ENCODE results near the gene MYO1F.

Gene MYO1F

DNA sequence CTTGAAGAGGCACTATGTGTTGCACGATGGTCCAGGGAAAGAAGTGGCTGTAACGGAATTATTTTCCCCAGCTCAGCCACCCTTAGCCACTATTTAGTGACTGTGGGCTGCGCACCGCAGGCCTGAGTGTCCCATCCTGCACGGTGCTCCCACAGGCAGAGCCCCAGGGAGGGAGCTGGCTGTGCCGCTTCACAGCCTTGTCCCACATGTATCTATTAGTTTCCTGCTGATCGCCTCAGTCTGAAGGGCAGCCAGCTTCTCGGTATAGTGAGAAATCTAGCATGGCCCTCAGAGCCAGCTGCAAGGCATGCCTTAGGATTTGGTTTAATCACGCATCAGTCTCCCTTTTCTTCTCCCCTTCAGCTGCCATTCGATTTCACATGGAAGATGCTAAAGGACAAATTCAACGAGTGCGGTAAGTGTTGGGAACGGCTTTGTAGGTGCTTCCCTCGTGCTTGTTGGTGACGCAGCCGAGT, 90.5 kb downstream of the MYO1F start:
- H3K27ac Mint-ChIP-seq: peak overlapping the region; percentile 93
- DNase-seq (ENCODE audit: low spot score in 2 of 2) (no peak), ATAC-seq (peak; percentile 0)
- H3K9me3 Mint-ChIP-seq: no peaks in the 10 kb centered on the region
- peaks cover 39% of the 10 kb centered on the region for H3K4me1 Mint-ChIP-seq
- H3K36me3 Mint-ChIP-seq: peaks cover 89% of the 10 kb centered on the region
- peak overlapping the region; percentile 35 for H3K4me3 Mint-ChIP-seq

DNA sequence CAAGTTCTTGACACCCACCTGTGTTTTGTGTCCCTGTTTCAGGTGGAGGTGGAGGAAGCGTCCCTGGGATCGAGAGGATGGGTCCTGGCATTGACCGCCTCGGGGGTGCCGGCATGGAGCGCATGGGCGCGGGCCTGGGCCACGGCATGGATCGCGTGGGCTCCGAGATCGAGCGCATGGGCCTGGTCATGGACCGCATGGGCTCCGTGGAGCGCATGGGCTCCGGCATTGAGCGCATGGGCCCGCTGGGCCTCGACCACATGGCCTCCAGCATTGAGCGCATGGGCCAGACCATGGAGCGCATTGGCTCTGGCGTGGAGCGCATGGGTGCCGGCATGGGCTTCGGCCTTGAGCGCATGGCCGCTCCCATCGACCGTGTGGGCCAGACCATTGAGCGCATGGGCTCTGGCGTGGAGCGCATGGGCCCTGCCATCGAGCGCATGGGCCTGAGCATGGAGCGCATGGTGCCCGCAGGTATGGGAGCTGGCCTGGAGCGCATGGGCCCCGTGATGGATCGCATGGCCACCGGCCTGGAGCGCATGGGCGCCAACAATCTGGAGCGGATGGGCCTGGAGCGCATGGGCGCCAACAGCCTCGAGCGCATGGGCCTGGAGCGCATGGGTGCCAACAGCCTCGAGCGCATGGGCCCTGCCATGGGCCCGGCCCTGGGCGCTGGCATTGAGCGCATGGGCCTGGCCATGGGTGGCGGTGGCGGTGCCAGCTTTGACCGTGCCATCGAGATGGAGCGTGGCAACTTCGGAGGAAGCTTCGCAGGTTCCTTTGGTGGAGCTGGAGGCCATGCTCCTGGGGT, 91.5 kb downstream of the MYO1F start:
- Mint-ChIP-seq H3K36me3 (peaks cover 99% of the 10 kb centered on the region), H3K9me3 (no peaks in the 10 kb centered on the region), H3K4me3 (peak overlapping the region; percentile 35), H3K4me1 (peaks cover 49% of the 10 kb centered on the region), H3K27ac (peak overlapping the region; percentile 93)
- ATAC-seq (no peak), DNase-seq (ENCODE audit: low spot score in 2 of 2) (no peak)

DNA sequence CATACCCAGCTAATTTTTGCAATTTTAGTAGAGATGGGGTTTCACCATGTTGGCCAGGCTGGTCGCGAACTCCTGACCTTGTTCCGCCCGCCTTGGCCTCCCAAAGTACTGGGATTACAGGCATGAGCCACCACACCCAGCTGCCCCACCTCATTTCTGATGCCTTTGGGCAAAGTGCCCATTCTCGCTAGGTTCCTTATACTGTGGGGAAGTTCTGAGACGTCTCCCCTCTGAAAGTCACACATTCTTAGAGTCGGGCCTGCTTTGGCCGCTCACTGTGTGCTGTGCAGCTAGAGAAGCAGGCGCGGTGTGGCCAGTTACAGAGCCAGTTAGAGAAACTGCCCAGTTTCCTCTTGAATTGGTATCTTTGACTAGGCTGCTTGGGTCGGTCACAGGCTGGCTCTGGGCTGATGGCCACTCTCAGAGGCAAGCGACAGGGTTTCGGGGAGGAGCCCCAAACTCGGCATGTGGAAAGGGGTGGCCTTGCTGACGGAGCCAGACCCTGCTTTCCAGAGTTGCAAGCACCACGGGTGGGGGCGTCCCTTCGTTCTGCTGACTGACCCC, 92.8 kb downstream of the MYO1F start:
- ATAC-seq: no peak
- DNase-seq (ENCODE audit: low spot score in 2 of 2): no peak
- H3K27ac Mint-ChIP-seq: no peak overlapping the region
- no peak overlapping the region for H3K4me3 Mint-ChIP-seq
- H3K4me1 Mint-ChIP-seq: peaks cover 53% of the 10 kb centered on the region
- H3K36me3 Mint-ChIP-seq: peaks cover 100% of the 10 kb centered on the region
- H3K9me3 Mint-ChIP-seq: no peaks in the 10 kb centered on the region

DNA sequence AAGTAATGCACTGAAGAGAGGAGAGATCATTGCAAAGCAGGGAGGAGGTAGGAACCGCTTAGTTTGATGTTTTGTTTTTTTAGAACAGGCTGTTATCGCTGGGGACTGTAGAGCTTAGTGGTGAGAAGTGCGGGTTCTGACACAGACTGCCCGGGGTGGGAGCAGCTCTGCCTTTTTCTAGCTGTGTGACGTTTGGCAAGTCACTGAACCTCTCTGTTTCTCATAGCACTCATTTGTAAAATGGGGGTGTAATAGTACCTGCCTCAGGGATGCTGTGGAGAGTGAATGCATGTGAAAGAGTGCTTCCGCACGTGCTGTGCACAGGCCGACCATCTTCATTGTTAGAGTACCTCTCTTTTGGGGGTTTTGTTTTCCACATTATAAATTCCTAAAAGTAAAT, 94.1 kb downstream of the MYO1F start:
- Mint-ChIP-seq H3K9me3 (no peaks in the 10 kb centered on the region), H3K4me1 (peaks cover 55% of the 10 kb centered on the region), H3K27ac (peak overlapping the region; percentile 78), H3K4me3 (no peak overlapping the region), H3K36me3 (peaks cover 100% of the 10 kb centered on the region)
- ATAC-seq: no peak
- no peak for DNase-seq (ENCODE audit: low spot score in 2 of 2)

DNA sequence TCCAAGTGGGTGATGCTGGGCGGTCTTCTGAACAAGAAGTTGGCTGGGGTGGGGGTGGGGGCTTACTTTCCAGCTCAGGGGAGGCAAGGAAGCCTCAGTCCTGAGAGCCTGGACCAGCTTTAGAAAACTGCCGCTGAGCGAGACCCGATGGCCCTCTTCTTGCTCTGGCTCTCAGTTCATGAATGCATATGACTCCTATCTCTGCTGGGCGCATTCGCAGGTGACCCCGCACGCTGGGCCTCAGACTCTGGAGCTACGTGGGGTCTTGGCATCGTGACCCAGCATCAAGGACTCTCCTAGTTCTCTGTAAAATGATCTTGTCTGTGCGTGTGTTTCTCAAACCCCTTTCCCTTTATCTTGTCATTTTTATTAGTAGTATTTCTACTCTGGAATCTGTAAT, 94.5 kb downstream of the MYO1F start:
- H3K9me3 Mint-ChIP-seq: no peaks in the 10 kb centered on the region
- no peak overlapping the region for H3K4me3 Mint-ChIP-seq
- peaks cover 55% of the 10 kb centered on the region for H3K4me1 Mint-ChIP-seq
- H3K27ac Mint-ChIP-seq: peak overlapping the region; percentile 78
- DNase-seq (ENCODE audit: low spot score in 2 of 2): no peak
- no peak for ATAC-seq
- peaks cover 100% of the 10 kb centered on the region for H3K36me3 Mint-ChIP-seq

DNA sequence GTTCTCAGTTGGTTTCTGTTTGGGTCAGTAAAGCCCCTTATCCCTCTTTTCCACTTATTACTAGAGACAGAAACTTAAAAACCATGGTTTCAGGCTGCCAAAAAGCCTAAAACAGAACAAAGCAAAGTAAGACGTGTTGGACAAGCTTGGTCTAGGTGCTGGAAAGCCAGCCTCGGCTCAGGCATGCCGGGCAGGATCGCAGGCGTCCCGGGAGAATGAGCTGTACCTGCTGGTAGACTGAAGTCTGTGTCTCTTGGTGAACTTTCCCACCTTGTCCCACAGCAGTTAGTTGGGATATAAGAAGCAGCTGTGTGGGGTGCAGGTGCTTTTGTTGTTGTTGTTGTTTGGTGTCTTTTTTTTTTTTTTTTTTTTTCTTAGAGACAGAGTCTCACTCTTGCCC, 95.6 kb downstream of the MYO1F start:
- Mint-ChIP-seq H3K36me3 (peaks cover 100% of the 10 kb centered on the region), H3K9me3 (no peaks in the 10 kb centered on the region), H3K4me1 (peaks cover 48% of the 10 kb centered on the region), H3K27ac (peak overlapping the region; percentile 78), H3K4me3 (no peak overlapping the region)
- no peak for ATAC-seq
- no peak for DNase-seq (ENCODE audit: low spot score in 2 of 2)

DNA sequence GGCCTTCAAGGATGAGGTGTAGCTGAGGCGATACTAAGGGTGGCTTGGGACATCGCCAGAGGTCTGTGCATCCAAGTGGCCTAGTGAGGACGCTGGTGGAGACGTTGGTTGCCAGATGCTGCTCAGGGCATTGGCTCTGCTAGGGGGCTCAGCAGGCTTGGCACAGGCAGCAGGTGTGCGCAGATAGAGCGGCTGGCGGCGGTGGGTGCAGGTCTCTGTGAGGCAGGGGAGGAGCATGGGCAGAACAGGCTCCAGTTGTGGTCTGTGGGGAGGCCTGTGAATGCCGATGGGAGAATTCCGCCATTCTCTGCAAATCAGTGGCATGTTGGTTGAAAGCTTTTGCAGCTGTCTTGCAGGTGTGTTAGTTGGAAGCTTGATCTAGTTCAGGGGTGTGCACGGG, 96.0 kb downstream of the MYO1F start:
- ATAC-seq: no peak
- no peak for DNase-seq (ENCODE audit: low spot score in 2 of 2)
- Mint-ChIP-seq H3K36me3 (peaks cover 100% of the 10 kb centered on the region), H3K4me3 (no peak overlapping the region), H3K9me3 (no peaks in the 10 kb centered on the region), H3K27ac (peak overlapping the region; percentile 78), H3K4me1 (peaks cover 48% of the 10 kb centered on the region)

DNA sequence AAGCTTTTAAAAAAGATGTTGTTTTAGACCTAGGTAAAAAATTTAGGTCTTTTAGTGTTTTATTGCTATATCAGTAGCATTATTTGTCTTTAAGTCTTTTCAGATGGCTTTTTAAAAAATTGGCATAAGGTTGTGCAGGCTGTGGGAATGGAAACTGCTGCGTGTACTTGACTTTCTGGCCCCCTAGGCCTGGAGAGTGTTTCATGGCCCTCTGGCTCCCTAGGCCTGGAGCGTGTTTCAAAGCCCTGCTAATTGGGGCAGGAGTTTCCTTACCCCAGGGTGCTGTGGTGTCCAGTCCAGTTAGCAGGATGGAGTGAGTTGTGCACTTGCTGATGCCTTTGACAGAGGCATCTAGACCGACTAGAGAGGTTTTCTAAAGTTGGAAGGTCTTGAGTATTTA, 98.6 kb downstream of the MYO1F start:
- Mint-ChIP-seq H3K4me3 (no peak overlapping the region), H3K36me3 (peaks cover 100% of the 10 kb centered on the region), H3K4me1 (peaks cover 62% of the 10 kb centered on the region), H3K9me3 (no peaks in the 10 kb centered on the region), H3K27ac (peak overlapping the region; percentile 74)
- ATAC-seq: no peak
- DNase-seq (ENCODE audit: low spot score in 2 of 2): no peak

DNA sequence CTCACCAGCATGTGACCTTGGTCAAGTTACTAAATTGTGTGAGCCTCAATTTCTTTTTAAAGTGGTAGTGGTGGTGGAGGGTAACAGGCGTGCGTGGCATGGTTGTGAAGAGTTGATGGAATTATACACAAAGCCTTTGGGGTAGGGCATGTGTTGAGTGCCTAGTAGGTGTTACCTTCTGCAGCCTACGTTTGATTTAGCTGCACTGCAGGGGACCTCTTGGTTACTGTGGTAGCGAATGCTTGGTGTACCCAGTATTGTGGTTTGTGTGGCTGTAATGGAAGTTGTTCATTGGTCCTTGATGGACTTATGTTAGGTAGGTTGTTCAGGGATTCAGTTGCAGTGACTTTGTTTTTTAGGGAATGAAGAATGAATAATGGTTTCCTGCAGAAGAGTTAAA, 99.4 kb downstream of the MYO1F start:
- Mint-ChIP-seq H3K4me3 (no peak overlapping the region), H3K36me3 (peaks cover 100% of the 10 kb centered on the region), H3K27ac (peak overlapping the region; percentile 74), H3K4me1 (peaks cover 63% of the 10 kb centered on the region), H3K9me3 (no peaks in the 10 kb centered on the region)
- DNase-seq (ENCODE audit: low spot score in 2 of 2) (no peak), ATAC-seq (no peak)

DNA sequence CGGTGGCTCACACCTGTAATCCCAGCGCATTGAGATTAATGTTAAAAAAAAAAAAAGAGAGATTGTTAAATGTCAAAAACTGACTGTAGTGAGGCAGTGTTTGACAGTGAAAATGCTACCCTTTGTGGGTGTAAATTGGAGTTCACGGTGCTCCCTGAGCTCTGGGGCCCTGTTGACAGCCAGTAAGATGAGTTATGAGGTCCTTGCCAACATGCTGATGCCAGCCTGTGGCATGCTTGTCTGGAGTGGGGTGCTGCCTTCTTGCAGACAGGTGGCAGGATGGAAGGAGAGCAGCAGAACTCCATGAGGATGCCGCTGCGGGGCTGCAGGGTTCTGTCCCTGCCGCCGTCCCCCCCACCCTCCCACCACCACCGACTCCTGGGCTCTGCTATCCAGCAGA, 100.7 kb downstream of the MYO1F start:
- Mint-ChIP-seq H3K36me3 (peaks cover 100% of the 10 kb centered on the region), H3K4me1 (peaks cover 51% of the 10 kb centered on the region), H3K4me3 (no peak overlapping the region), H3K9me3 (no peaks in the 10 kb centered on the region), H3K27ac (peak overlapping the region; percentile 78)
- no peak for DNase-seq (ENCODE audit: low spot score in 2 of 2)
- ATAC-seq: no peak

DNA sequence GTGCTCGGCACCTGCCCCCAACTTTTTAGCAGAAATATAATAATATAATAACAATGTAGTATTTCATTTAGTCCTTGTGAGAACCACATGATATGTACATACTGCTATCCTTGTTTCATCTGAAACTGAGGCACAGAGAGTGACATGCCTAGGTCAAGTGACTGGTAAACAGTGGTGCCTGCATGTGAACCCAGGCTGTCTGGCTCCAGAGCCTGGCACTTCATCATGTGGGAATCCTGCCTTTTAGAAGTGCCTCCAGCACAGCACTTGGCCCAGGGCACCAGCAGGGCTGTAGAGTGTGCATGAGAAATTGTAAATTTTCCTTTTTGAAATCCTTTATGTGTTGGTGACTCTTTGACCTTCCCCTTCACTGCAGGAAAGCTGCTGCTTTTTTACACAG, 102.2 kb downstream of the MYO1F start:
- H3K4me3 Mint-ChIP-seq: no peak overlapping the region
- peaks cover 39% of the 10 kb centered on the region for H3K4me1 Mint-ChIP-seq
- ATAC-seq (no peak), DNase-seq (ENCODE audit: low spot score in 2 of 2) (no peak)
- peaks cover 100% of the 10 kb centered on the region for H3K36me3 Mint-ChIP-seq
- H3K27ac Mint-ChIP-seq: peak overlapping the region; percentile 78
- no peaks in the 10 kb centered on the region for H3K9me3 Mint-ChIP-seq

DNA sequence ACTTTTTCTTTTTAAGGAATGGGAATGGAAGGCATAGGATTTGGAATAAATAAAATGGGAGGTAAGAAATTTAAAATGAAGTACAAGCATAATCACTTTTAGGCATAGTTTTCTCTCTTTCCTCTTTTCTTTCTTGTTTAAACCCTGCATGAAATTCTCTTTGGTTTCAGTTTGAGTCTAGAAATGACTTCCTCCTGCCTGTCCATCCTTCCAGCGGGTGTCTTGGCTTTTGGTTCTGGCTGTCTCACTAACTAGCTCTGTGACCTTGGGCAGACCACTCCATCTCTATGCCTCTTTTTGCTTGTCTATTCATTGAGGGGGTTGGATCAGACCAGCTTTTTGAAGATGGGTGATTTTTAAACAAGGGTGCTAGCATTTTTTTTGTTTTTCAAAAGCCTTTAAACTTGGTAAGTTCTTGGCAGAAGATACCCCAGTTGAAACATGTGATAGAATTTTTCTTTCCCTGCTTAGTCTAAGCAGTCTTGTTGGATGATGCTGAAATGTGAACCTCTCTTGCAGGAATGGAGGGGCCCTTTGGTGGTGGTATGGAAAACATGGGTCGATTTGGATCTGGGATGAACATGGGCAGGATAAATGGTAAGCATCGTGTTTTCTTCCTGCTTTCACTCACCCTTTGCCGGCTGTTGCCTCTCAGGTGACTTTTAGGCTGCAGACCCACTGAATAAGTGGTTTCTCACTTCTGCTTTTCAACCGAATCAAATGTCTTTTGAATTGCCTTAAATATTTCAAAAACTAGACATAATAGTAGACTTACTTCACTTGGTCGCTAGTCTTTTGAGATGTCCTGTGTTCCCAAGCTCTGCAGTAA, 103.4 kb downstream of the MYO1F start:
- Mint-ChIP-seq H3K36me3 (peaks cover 100% of the 10 kb centered on the region), H3K27ac (peak overlapping the region; percentile 48), H3K9me3 (no peaks in the 10 kb centered on the region), H3K4me1 (peaks cover 48% of the 10 kb centered on the region), H3K4me3 (no peak overlapping the region)
- ATAC-seq (no peak), DNase-seq (ENCODE audit: low spot score in 2 of 2) (no peak)
